Glomerular visceral epithelial cell (primary cell): ENCODE measurements around the gene DDX3X.
A peak's percentile ranks its signal among the peaks of the same experiment; 100 is the strongest.

Source experiments
- DNase-seq: peaks from one replicate; pipeline ENCODE4 v3.0.0-alpha.2; 2016; ENCODE audit errors: extremely low spot score

The DDX3X gene

GRCh38 chrX:41327341-41327740 lies 6.6 kb upstream of the DDX3X start:
- DNase-seq: no peak

GRCh38 chrX:41329101-41329500 lies 4.9 kb upstream of the DDX3X start:
- DNase-seq: no peak

- no peak for DNase-seq
Observed at GRCh38 chrX:41332005-41332404, 2.0 kb upstream of the DDX3X start.

GRCh38 chrX:41332408-41333002 lies 1.5 kb upstream of the DDX3X start:
- no peak for DNase-seq

GRCh38 chrX:41333003-41333743 lies 789 bp upstream of the DDX3X start:
- peak; percentile 91 for DNase-seq

- peak; percentile 60 for DNase-seq
Observed at GRCh38 chrX:41334363-41335197, 618 bp downstream of the DDX3X start.

- no peak for DNase-seq
Observed at GRCh38 chrX:41335198-41335957, 1.4 kb downstream of the DDX3X start.

- no peak for DNase-seq
Observed at GRCh38 chrX:41335958-41336331, 2.0 kb downstream of the DDX3X start.

GRCh38 chrX:41336447-41336846 lies 2.5 kb downstream of the DDX3X start:
- no peak for DNase-seq

GRCh38 chrX:41337140-41337539 lies 3.2 kb downstream of the DDX3X start:
- DNase-seq: no peak

- DNase-seq: no peak
Observed at GRCh38 chrX:41338436-41338835, 4.5 kb downstream of the DDX3X start.

GRCh38 chrX:41339148-41339547 lies 5.2 kb downstream of the DDX3X start:
- DNase-seq: no peak

- DNase-seq: no peak
Observed at GRCh38 chrX:41344053-41344452, 10.1 kb downstream of the DDX3X start.

GRCh38 chrX:41347186-41347585 lies 13.2 kb downstream of the DDX3X start:
- no peak for DNase-seq

GRCh38 chrX:41348551-41348950 lies 14.6 kb downstream of the DDX3X start:
- no peak for DNase-seq

GRCh38 chrX:41350150-41350975 lies 16.4 kb downstream of the DDX3X start:
- no peak for DNase-seq

- DNase-seq: no peak
Observed at GRCh38 chrX:41350976-41351569, 17.1 kb downstream of the DDX3X start.

GRCh38 chrX:41351923-41352322 lies 18.0 kb downstream of the DDX3X start:
- DNase-seq: no peak

- DNase-seq: no peak
Observed at GRCh38 chrX:41352329-41352838, 18.4 kb downstream of the DDX3X start.

GRCh38 chrX:41353985-41354384 lies 20.0 kb downstream of the DDX3X start:
- DNase-seq: no peak

- DNase-seq: no peak
Observed at GRCh38 chrX:41369152-41369551, 35.2 kb downstream of the DDX3X start.
